ENCODE results near the gene RAPGEF3. TPM values are rescaled to one million over a fixed set of nuclear protein-coding genes. Genes with fewer than 3 reads are reported as not detected.
A peak's percentile ranks its signal among the peaks of the same experiment; 100 is the strongest.

Gene RAPGEF3
- total RNA-seq, 1 experiment from 2014 or later, result 8.2 TPM

DNA sequence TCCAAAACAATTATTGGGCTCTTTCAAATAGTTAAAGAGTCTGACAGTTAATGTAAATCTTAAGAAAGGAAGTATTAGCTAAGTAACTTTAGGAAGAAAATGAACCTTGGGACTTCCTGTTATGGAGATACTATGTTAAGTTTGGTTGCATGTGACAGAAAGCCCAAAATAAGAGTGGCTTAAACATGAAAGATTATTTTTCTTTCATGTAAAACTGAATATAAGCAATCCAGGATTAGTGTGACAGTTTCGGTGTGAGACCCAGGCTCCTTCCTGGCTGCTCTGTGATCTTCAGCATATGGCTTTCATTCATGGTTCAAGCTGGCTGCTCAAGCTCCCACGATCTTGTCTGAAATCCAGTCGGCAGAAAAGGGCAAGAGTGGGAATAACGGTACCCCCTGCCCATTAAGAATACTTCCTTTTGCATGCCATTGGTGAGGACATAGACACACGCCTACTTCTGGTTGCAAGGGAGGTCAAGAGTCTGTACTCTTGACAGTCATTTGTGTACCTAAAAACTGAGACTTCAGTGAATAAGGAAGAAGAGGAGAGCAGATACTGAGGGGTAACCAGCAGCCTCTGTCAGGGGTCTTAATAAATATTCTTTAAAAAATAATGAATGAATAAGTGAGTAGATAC, 50.7 kb downstream of the RAPGEF3 start:
- CTCF ChIA-PET, result no interaction called here

DNA sequence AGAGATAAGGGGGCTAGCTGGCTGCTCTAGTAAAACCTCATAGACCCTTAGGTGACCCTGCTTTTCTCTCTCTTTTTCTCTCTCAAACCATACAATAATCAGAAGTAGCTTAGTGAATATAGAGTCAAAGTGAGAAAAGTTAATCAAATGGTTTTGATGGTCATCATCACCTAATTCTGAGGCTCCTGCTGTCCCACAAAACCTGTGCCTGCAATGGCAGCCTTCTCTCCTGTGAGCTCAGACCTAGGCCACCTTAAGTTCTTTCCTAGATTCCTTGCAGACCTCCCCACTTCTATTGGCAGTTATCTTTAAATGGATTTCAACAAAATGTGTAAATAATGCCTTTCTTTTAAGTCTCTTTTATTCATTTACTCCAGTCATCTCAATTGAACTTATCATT, 51.3 kb downstream of the RAPGEF3 start:
- H3K4me1 Mint-ChIP-seq (ENCODE audit: low read depth, unreplicated experiment), result peaks cover 23% of the 10 kb centered on the region
- no TSS peak for BruUV-seq (replicated peaks)
- H3K36me3 Mint-ChIP-seq (ENCODE audit: insufficient read depth, unreplicated experiment), result peaks cover 21% of the 10 kb centered on the region
- CTCF ChIA-PET, result no interaction called here
- no peaks in the 10 kb centered on the region for H3K27me3 Mint-ChIP-seq (ENCODE audit: unreplicated experiment)
- H3K27ac Mint-ChIP-seq (ENCODE audit: unreplicated experiment), result no peak overlapping the region
- no peaks in the 10 kb centered on the region for H3K9me3 Mint-ChIP-seq (ENCODE audit: low read depth, unreplicated experiment)
- TF ChIP-seq, protein P1, sequence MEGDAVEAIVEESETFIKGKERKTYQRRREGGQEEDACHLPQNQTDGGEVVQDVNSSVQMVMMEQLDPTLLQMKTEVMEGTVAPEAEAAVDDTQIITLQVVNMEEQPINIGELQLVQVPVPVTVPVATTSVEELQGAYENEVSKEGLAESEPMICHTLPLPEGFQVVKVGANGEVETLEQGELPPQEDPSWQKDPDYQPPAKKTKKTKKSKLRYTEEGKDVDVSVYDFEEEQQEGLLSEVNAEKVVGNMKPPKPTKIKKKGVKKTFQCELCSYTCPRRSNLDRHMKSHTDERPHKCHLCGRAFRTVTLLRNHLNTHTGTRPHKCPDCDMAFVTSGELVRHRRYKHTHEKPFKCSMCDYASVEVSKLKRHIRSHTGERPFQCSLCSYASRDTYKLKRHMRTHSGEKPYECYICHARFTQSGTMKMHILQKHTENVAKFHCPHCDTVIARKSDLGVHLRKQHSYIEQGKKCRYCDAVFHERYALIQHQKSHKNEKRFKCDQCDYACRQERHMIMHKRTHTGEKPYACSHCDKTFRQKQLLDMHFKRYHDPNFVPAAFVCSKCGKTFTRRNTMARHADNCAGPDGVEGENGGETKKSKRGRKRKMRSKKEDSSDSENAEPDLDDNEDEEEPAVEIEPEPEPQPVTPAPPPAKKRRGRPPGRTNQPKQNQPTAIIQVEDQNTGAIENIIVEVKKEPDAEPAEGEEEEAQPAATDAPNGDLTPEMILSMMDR (IDR thresholded peaks at IDR 0.05; ENCODE audit: unreplicated experiment), result no peak
- H3K4me3 Mint-ChIP-seq (ENCODE audit: low read depth, unreplicated experiment), result no peak overlapping the region
- intact Hi-C loops (cut with micrococcal nuclease; ENCODE audit: unreplicated experiment), result no loop called here
- no peak for DNase-seq

More for the DNA sequence above, 50.7 kb downstream of the RAPGEF3 start:
- Mint-ChIP-seq H3K27ac (ENCODE audit: unreplicated experiment) (no peak overlapping the region), H3K4me1 (ENCODE audit: low read depth, unreplicated experiment) (peaks cover 23% of the 10 kb centered on the region), H3K27me3 (ENCODE audit: unreplicated experiment) (no peaks in the 10 kb centered on the region), H3K36me3 (ENCODE audit: insufficient read depth, unreplicated experiment) (peaks cover 21% of the 10 kb centered on the region), H3K9me3 (ENCODE audit: low read depth, unreplicated experiment) (no peaks in the 10 kb centered on the region), H3K4me3 (ENCODE audit: low read depth, unreplicated experiment) (no peak overlapping the region)
- TF ChIP-seq, protein P1 (IDR thresholded peaks at IDR 0.05; ENCODE audit: unreplicated experiment), result no peak
- no TSS peak for BruUV-seq (replicated peaks)
- DNase-seq, result no peak
- intact Hi-C loops (cut with micrococcal nuclease; ENCODE audit: unreplicated experiment), result no loop called here

DNA sequence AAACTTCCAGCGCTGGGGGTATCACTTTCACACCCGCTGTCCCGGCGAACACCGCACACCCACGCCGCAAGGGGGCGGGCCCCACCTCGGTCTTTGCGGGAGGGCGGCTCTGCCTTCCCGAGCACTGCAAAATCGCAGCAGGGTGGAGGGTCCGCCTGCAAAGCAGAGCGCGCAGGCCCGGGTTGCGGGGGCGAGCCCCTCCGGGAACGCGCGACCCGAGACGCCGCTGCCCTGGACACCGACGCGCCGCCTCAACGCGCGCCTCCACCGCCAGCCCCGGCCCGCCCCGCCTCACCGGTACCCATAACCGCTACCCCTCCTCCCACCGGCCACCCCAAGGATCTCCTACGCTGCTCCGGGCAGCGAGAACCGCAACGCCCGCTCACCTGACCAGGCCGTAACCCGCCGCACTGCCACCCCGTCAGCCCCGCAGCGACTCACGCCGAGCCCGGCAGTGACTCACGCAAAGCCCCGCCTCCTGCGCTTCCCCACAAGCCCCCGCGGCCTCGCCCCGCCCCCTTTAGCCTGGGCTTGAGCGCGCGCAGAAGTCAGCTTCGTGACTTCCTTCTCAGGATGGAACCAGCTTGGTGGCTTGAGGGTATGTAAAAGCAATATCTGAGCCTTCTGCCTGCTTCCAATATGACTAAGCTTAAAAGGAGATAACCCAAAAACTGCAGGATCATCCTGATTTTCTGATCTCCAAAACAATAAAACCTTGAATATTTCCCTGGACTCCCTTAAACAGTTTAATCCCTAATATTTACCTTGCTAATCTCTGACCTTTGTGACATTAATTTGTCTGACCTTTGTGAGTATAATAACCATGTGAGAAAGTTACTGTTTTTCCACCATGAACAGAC, 52.9 kb downstream of the RAPGEF3 start, which contains the start of gene RPAP3:
RPAP3 (minus strand) TSS at position 465 of the 860 bp plus-strand sequence. CDS start 3,190 bp downstream, outside the sequence.
- Mint-ChIP-seq H3K9me3 (ENCODE audit: low read depth, unreplicated experiment) (no peaks in the 10 kb centered on the region), H3K27ac (ENCODE audit: unreplicated experiment) (peak within 1 kb of the TSS; percentile 90), H3K36me3 (ENCODE audit: insufficient read depth, unreplicated experiment) (peaks cover 21% of the 10 kb centered on the region), H3K4me1 (ENCODE audit: low read depth, unreplicated experiment) (peaks cover 23% of the 10 kb centered on the region), H3K4me3 (ENCODE audit: low read depth, unreplicated experiment) (peak within 1 kb of the TSS; percentile 69), H3K27me3 (ENCODE audit: unreplicated experiment) (no peaks in the 10 kb centered on the region)
- no TSS peak for BruUV-seq (replicated peaks)
- CTCF ChIA-PET, result interaction anchor here (0.6 to 1.2 kb wide), 6 partner anchors 10 to 873 kb away, joined by 3 to 8 read pairs (median 3); no protein-coding TSS in a partner anchor
- TF ChIP-seq, protein P1 (IDR thresholded peaks at IDR 0.05; ENCODE audit: unreplicated experiment), result peak; percentile 61
- peak; percentile 95 for DNase-seq
- intact Hi-C loops (cut with micrococcal nuclease; ENCODE audit: unreplicated experiment), result no loop called here

DNA sequence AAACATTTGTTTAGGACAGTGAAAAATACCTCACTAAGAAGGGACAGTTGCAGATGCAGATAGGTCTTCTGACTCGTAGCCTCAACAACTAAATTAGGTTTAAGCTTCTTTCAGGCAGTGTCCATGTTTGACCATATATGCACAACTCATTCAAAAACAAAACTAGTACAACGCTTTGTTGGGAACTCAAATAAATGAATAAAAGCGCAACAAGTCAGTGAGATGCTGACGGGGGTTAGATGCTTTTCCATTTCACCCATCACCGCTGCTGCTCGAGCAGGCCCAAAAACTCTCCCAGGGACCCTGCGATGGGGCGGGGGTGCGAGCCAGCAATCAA, 53.5 kb downstream of the RAPGEF3 start:
- Mint-ChIP-seq H3K4me1 (ENCODE audit: low read depth, unreplicated experiment) (peaks cover 23% of the 10 kb centered on the region), H3K36me3 (ENCODE audit: insufficient read depth, unreplicated experiment) (peaks cover 21% of the 10 kb centered on the region), H3K4me3 (ENCODE audit: low read depth, unreplicated experiment) (peak overlapping the region; percentile 69), H3K9me3 (ENCODE audit: low read depth, unreplicated experiment) (no peaks in the 10 kb centered on the region), H3K27ac (ENCODE audit: unreplicated experiment) (peak overlapping the region; percentile 5), H3K27me3 (ENCODE audit: unreplicated experiment) (no peaks in the 10 kb centered on the region)
- DNase-seq, result no peak
- BruUV-seq (replicated peaks), result no TSS peak
- intact Hi-C loops (cut with micrococcal nuclease; ENCODE audit: unreplicated experiment), result no loop called here
- CTCF ChIA-PET, result no interaction called here
- TF ChIP-seq, protein P1 (IDR thresholded peaks at IDR 0.05; ENCODE audit: unreplicated experiment), result no peak
